Transverse colon (tissue), 4 donors: ENCODE results near the gene TMEM187. TPM values are rescaled to one million over a fixed set of nuclear protein-coding genes. Genes with fewer than 3 reads are reported as not detected.
"Not testable (repeated sequence)": the region's sequence is repeated elsewhere in the genome, so short reads cannot be mapped to it uniquely, and the experiment has no call there.

ENCODE experiments used
- DNase-seq: peaks from one replicate; pipeline ENCODE4 v3.0.0-alpha.2; 2019
- H3K27ac ChIP-seq, 4 donors: fragments of 200-600 bp; sonication (generic); 2 replicates each; pipeline ENCODE4 v1.5.1; 2016 to 2018; ENCODE audit warnings: inconsistent platforms in 4 of 4
- H3K27me3 ChIP-seq: fragments of 200-600 bp; sonication (generic); 2 replicates; pipeline ENCODE4 v1.5.1; 2017; ENCODE audit warnings: inconsistent platforms
- H3K36me3 ChIP-seq, 4 donors: fragments of 200-600 bp; sonication (generic); 2 replicates each; pipeline ENCODE4 v1.5.1; 2017 to 2019; ENCODE audit warnings: inconsistent platforms in 4 of 4
- H3K4me1 ChIP-seq, 4 donors: fragments of 200-600 bp; sonication (generic); 2 replicates each; pipeline ENCODE4 v1.5.1; 2017 to 2020; ENCODE audit warnings: inconsistent platforms in 4 of 4
- H3K4me3 ChIP-seq, 4 donors: fragments of 200-600 bp; sonication (generic); 1 replicate in 1 of 4; 2 replicates in 3 of 4; pipeline versions ENCODE4 v1.5.1 to v1.6.1; 2017 to 2019; ENCODE audit warnings: inconsistent platforms in 4 of 4
- H3K9me3 ChIP-seq, 2 donors: fragments of 200-600 bp; sonication (generic); 2 replicates each; pipeline ENCODE4 v1.5.1; 2017 to 2019; ENCODE audit warnings: inconsistent platforms in 2 of 2
- EP300 ChIP-seq: sonication (generic); formaldehyde crosslinking; IDR thresholded peaks from one replicate; pipeline ENCODE4 v1.6.1; 2017; ENCODE audit warnings: antibody characterized with exemption, low read depth
- POLR2A ChIP-seq: fragments of 450-650 bp; IDR thresholded peaks from one replicate; pipeline ENCODE4 v1.6.1; 2016; ENCODE audit warnings: antibody characterized with exemption, mild to moderate bottlenecking, moderate library complexity
- POLR2AphosphoS5 ChIP-seq, 3 donors: sonication (generic); formaldehyde crosslinking; IDR thresholded peaks; one replicate each; pipeline ENCODE4 v1.6.1; 2016; ENCODE audit warnings: antibody characterized with exemption in 3 of 3
- WGBS, 2 donors: methylation state at CpG; one replicate each; pipeline ENCODE4 v1.1.5; 2018; ENCODE audit warnings: low coverage in 1 of 2; 5-methylcytosine and 5-hydroxymethylcytosine counted together
- in situ Hi-C, 4 donors: fragments of 200-750 bp; cut with MboI; loops; one replicate each; pipeline versions ENCODE4 v1.15.0 to v1.15.1; 2017; ENCODE audit warnings: low sequenced_read_pairs in 3 of 4, low pct_ligation_motif_present in 1 of 4, low pct_unique_long_range_greater_than_20kb in 1 of 4
- intact Hi-C: fragments of 100-400 bp; cut with DNase I; formaldehyde crosslinking; loops from one replicate; pipeline ENCODE4 v1.15.1; 2023; ENCODE audit warnings: low total_unique reads
- total RNA-seq, 4 donors: library from RNA; depleted of rRNA; stranded (reverse); fragments of >200 nt; gene quantifications; one replicate each; pipeline ENCODE4 v1.1.0, GENCODE V29; 2016
- TF ChIP-seq, protein P1 (sequence below), 5 experiments: fragments of 200-600 bp in 3 of 5; fragments of 450-650 bp in 2 of 5; sonication (generic) in 3 of 5; IDR thresholded peaks; 1 replicate in 2 of 5; 2 replicates in 3 of 5; pipeline ENCODE4 v1.5.1; 2016 to 2017; ENCODE audit warnings: antibody characterized with exemption in 5 of 5, inconsistent platforms in 3 of 5, mild to moderate bottlenecking in 2 of 5, moderate library complexity in 1 of 5

TMEM187 gene
- total RNA-seq, 4 donors from 2014 or later, result 1.6 to 11.2 (median 5.5) TPM

DNA sequence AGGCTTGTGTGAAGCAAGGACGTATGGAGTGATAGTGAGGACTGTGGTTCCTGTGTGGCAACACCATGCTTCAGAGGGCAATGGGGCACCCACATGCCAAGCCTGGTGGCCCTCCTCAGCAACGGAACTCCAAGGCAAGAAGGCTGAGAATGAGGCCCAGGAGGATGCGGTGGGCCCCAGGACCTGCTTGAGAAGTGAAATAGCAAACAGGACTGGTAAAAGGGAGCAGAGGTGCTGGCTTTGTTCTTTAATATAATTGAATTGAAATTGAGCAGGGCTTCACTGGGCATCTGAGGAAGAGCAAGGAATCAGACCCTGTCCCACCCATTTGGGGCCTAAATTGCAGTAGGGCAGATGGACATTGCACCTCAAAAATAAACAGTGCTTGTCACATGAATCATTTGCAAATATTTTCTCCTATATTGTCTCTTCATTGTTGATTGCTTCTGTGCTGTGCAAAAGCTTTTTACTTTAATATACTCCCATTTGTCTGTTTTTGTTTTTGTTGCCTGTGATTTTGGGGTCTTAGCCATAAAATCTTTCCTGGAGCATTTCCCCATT is 2.3 kb downstream of the TMEM187 start:
- Histone ChIP-seq H3K4me1 (peaks cover 0 to 21% (median 17%) of the 10 kb centered on the region in 4 donors), H3K36me3 (no peaks in the 10 kb centered on the region), H3K27ac (peak overlapping the region; percentile 94 to 100 (median 98)), H3K4me3 (no peak overlapping the region), H3K9me3 (no peaks in the 10 kb centered on the region), H3K27me3 (no peaks in the 10 kb centered on the region)
- in situ Hi-C loops (loop anchor here in 2 of 4 donors (25.0 kb wide), 2 partner anchors 213 to 562 kb away; partner anchors contain the start of genes G6PD (in 1 of the 2), IKBKG (in 1 of the 2) and PLXNB3 (in 1 of the 2)), intact Hi-C loops (no loop called here)
- TF ChIP-seq EP300, result no peak
- no peak for TF ChIP-seq POLR2A
- no peak for TF ChIP-seq POLR2AphosphoS5 (IDR thresholded peaks at IDR 0.05)
- TF ChIP-seq, protein P1, sequence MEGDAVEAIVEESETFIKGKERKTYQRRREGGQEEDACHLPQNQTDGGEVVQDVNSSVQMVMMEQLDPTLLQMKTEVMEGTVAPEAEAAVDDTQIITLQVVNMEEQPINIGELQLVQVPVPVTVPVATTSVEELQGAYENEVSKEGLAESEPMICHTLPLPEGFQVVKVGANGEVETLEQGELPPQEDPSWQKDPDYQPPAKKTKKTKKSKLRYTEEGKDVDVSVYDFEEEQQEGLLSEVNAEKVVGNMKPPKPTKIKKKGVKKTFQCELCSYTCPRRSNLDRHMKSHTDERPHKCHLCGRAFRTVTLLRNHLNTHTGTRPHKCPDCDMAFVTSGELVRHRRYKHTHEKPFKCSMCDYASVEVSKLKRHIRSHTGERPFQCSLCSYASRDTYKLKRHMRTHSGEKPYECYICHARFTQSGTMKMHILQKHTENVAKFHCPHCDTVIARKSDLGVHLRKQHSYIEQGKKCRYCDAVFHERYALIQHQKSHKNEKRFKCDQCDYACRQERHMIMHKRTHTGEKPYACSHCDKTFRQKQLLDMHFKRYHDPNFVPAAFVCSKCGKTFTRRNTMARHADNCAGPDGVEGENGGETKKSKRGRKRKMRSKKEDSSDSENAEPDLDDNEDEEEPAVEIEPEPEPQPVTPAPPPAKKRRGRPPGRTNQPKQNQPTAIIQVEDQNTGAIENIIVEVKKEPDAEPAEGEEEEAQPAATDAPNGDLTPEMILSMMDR (IDR thresholded peaks at IDR 0.05), result no peak
- WGBS, 2 donors, result 77 to 83% methylated on average over 1 to 3 of the region's 3 CpGs
- no peak for DNase-seq

GRCh38 chrX:153980394-153980793 is 7.8 kb downstream of the TMEM187 start:
- intact Hi-C loops, H3K4me3 ChIP-seq, DNase-seq, H3K36me3 ChIP-seq, H3K4me1 ChIP-seq, in situ Hi-C loops, H3K27me3 ChIP-seq, H3K9me3 ChIP-seq: not testable (repeated sequence)
- H3K27ac ChIP-seq, result peak overlapping the region; percentile 28 to 66 (median 55)
- 60% methylated on average over 8 of the region's 10 CpGs; no CpG with 5 or more reads in 1 of the 2 donors for WGBS, 2 donors

DNA sequence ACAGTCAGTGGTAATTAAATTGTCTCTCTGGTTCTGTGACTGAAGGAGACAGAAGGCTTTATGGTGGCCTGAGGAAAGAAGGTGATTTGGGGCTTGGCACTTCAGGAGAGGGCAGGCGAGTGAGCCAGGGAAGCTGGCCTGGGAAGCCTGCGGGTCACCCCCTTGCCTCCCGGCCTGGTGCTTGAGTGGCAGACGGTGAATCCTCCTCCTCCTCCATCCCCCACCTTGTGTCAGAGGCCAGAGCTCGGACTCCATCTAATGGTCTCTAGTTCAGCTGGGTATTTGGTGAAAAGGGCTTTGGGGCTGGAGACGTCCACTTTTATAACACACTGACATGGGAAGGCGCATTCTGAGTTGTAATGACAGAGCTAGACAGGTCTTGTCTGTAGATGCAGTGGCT is 8.7 kb downstream of the TMEM187 start:
- in situ Hi-C loops (no loop called here), intact Hi-C loops (no loop called here)
- 76% methylated on average over 7 of the region's 7 CpGs; no CpG with 5 or more reads in 1 of the 2 donors for WGBS, 2 donors
- Histone ChIP-seq H3K36me3 (no peaks in the 10 kb centered on the region), H3K27me3 (no peaks in the 10 kb centered on the region), H3K27ac (peak overlapping the region; percentile 28 to 66 (median 55)), H3K4me1 (peaks cover 0 to 14% (median 9%) of the 10 kb centered on the region in 4 donors), H3K4me3 (no peak overlapping the region), H3K9me3 (no peaks in the 10 kb centered on the region)
- TF ChIP-seq POLR2AphosphoS5 (IDR thresholded peaks at IDR 0.05), result no peak
- TF ChIP-seq POLR2A, result no peak
- TF ChIP-seq, protein P1 (IDR thresholded peaks at IDR 0.05), result no peak
- TF ChIP-seq EP300, result no peak
- DNase-seq, result no peak

GRCh38 chrX:153981771-153982533 is 9.4 kb downstream of the TMEM187 start:
- TF ChIP-seq, protein P1 (IDR thresholded peaks at IDR 0.05), result no peak
- no peak for TF ChIP-seq POLR2A
- H3K36me3 ChIP-seq, result no peaks in the 10 kb centered on the region
- H3K27me3 ChIP-seq, result no peaks in the 10 kb centered on the region
- no peaks in the 10 kb centered on the region for H3K9me3 ChIP-seq
- H3K4me3 ChIP-seq, result no peak overlapping the region
- 81% methylated on average over 51 of the region's 52 CpGs; no CpG with 5 or more reads in 1 of the 2 donors for WGBS, 2 donors
- H3K4me1 ChIP-seq, result peaks cover 0 to 16% (median 10%) of the 10 kb centered on the region in 4 donors
- H3K27ac ChIP-seq, result peak overlapping the region; percentile 37 to 66 (median 55)
- in situ Hi-C loops (no loop called here), intact Hi-C loops (no loop called here)
- peak; percentile 62 for DNase-seq
